Loucy (cell line): ENCODE results near the gene PTPN21.

Experiments
- EZH2phosphoT487 ChIP-seq: fragments of 200-600 bp; IDR thresholded peaks from 2 replicates; pipeline ENCODE4 v1.6.1; 2018; ENCODE audit warnings: antibody characterized with exemption, mild to moderate bottlenecking, moderate library complexity, borderline replicate concordance
- TF ChIP-seq, protein P1 (sequence below): fragments of 200-600 bp; sonication (generic); conservative IDR thresholded peaks from 2 replicates; pipeline ENCODE4 v1.5.1; 2014; ENCODE audit warnings: mild to moderate bottlenecking, antibody characterized with exemption, low read length

DNA sequence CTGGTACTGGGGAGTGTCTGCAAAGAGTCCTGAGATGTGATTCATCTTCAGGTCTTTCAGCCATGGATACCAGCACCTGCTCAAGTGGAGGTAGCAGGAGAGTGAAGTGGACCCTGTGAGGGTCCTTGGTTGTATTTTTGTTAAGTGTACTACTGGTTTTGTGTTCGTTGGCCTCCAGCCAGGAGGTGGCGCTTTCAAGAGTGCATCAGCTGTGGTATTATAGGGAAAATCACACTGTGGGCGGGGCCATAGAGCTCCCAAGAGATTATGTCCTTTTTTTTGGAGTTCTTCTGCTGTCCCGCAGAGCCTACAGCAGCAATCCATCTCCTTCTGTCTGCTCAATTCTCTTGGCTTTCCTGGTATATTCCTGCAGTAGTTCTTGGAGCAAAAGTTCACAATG, 102.6 kb downstream of the PTPN21 start:
- TF ChIP-seq, protein P1, sequence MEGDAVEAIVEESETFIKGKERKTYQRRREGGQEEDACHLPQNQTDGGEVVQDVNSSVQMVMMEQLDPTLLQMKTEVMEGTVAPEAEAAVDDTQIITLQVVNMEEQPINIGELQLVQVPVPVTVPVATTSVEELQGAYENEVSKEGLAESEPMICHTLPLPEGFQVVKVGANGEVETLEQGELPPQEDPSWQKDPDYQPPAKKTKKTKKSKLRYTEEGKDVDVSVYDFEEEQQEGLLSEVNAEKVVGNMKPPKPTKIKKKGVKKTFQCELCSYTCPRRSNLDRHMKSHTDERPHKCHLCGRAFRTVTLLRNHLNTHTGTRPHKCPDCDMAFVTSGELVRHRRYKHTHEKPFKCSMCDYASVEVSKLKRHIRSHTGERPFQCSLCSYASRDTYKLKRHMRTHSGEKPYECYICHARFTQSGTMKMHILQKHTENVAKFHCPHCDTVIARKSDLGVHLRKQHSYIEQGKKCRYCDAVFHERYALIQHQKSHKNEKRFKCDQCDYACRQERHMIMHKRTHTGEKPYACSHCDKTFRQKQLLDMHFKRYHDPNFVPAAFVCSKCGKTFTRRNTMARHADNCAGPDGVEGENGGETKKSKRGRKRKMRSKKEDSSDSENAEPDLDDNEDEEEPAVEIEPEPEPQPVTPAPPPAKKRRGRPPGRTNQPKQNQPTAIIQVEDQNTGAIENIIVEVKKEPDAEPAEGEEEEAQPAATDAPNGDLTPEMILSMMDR: peak; percentile 14; the same call in 1 of the 2 replicates
- TF ChIP-seq EZH2phosphoT487: no peak
